Cardiac fibroblast (primary cell): ENCODE measurements around the gene TESK2.

ENCODE experiments used
- DNase-seq, 2 donors: peaks; one replicate each; pipeline versions ENCODE4 v3.0.0 to v3.0.0-alpha.2; 2010; ENCODE audit warnings: low read depth in 2 of 2
- H3K4me3 ChIP-seq, 2 donors: replicated peaks in 1 of 2; 1 replicate in 1 of 2; 2 replicates in 1 of 2; pipeline ENCODE4 v1.5.1; 2011; ENCODE audit warnings: low read depth in 2 of 2, low read length in 2 of 2, mild to moderate bottlenecking in 2 of 2, moderate library complexity in 1 of 2
- CTCF ChIP-seq: IDR thresholded peaks from one replicate; pipeline ENCODE4 v1.5.1; 2011; ENCODE audit warnings: low read depth, mild to moderate bottlenecking, low read length, inconsistent platforms

The TESK2 gene

DNA sequence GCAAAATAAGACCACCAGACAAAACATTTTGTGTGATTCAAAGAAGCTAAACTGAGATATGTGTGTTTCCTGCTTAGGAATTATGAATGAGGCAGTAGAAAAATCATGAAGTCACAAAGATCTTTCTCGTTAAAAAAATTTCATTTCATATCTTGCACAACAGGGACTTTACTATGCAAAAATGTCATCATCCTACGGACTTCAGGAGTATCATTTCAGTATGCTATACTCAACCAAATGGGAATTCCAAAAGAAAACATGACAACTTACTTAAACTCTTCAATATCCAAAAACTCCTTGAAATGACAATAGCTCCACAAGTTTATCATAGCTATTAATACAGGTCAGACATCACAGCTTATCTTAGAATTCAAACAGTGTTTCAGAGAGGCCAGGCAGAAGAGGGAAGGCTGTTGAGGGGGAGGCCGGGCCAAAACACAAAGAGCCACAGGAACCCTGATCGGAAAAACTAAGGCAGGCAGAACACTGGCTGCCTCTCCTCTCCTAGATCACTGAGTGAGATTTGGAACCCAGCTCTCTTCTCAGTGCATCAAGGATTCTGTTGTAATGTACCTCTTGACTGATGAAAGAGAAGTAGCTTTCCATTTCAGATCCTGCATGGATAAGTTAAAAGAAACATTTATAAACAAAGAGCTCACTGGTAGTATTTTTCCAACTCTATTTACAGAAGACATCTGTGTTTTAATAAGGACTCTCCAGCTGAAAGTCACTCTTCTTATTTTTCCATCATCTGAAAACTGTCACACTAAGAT is 66.9 kb downstream of the TESK2 start:
- TF ChIP-seq CTCF: no peak
- H3K4me3 ChIP-seq: no peak overlapping the region
- no peak for DNase-seq

DNA sequence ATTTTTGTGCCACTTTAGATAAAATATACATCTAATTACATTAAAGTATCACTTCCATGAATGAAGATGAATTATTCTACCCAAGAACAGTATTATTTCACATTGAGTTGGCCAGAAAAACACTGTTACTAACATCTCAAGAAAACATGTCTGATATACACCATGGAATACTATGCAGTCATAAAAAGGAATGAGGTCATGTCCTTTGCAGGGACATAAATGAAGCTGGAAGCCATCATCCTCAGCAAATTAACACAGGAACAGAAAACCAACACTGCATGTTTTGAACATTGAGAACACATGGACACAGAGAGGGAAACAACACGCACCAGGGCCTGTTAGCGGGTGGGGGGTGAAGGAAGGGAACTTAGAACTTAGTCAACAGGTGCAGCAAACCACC is 69.0 kb downstream of the TESK2 start:
- no peak for DNase-seq
- no peak for TF ChIP-seq CTCF
- H3K4me3 ChIP-seq: no peak overlapping the region

- no peak overlapping the region for H3K4me3 ChIP-seq
- no peak for DNase-seq
- no peak for TF ChIP-seq CTCF
These were observed 76.2 kb downstream of the TESK2 start for GRCh38 chr1:45414746-45415145.

DNA sequence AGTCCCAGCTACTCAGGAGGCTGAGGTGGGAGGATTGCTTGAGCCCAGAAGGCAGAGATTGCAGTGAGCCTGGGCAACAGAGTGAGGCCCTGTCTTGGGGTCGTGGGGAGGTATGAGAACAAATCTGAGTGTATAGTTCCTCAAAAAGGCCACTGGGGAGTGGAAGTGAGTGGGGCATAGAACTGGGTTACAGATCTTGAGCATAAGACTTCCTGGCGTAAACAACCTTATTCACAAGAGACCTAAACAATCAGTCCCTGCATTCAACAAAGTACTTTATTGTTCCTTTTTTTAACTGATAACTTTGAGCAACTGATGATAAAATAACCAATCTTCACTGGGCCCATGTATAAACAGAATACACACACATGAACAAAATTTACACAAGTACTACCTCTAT is 78.1 kb downstream of the TESK2 start:
- DNase-seq: no peak
- TF ChIP-seq CTCF: no peak
- no peak overlapping the region for H3K4me3 ChIP-seq

GRCh38 chr1:45411510-45411899 is 79.5 kb downstream of the TESK2 start:
- H3K4me3 ChIP-seq: no peak overlapping the region
- no peak for TF ChIP-seq CTCF
- no peak for DNase-seq

- no peak for TF ChIP-seq CTCF
- H3K4me3 ChIP-seq: no peak overlapping the region
- peak; percentile 1 to 9 for DNase-seq
These were observed 80.0 kb downstream of the TESK2 start for GRCh38 chr1:45410850-45411509.
